ENCODE results near the gene POLG2. TPM values are rescaled to one million over a fixed set of nuclear protein-coding genes. Genes with fewer than 3 reads are reported as not detected.

POLG2 gene
- total and polyA plus RNA-seq, 4 donors: 3.0 to 8.0 (median 6.6) TPM

GRCh38 chr17:64500862-64501765, 4.3 kb upstream of the POLG2 start:
- Histone ChIP-seq H3K9ac (ENCODE audit: low read depth in 1 of 2, low read length in 2 of 2) (no peak overlapping the region), H3K4me1 (ENCODE audit: control insufficient read depth in 4 of 4, insufficient read depth in 4 of 4, low read length in 3 of 4) (peaks cover 5 to 64% (median 49%) of the 10 kb centered on the region in 4 donors), H3K4me3 (ENCODE audit: low read depth in 1 of 3, low read length in 3 of 3) (no peak overlapping the region), H3K36me3 (ENCODE audit: control insufficient read depth in 4 of 4, insufficient read depth in 3 of 4, low read depth in 1 of 4, low read length in 3 of 4) (peaks cover 12 to 70% (median 59%) of the 10 kb centered on the region in 4 donors), H3K27ac (ENCODE audit: low read depth in 1 of 2, low read length in 2 of 2) (no peak overlapping the region), H3K27me3 (ENCODE audit: control insufficient read depth in 4 of 4, insufficient read depth in 4 of 4, low read length in 3 of 4) (no peaks in the 10 kb centered on the region), H3K9me3 (ENCODE audit: control insufficient read depth in 4 of 4, low read length in 3 of 4) (no peaks in the 10 kb centered on the region)
- TF ChIP-seq GABPA (IDR thresholded peaks at IDR 0.05 in 1 of 2, conservative IDR thresholded peaks at IDR 0.05 in 1 of 2) (no peak), RXRA (IDR thresholded peaks at IDR 0.05) (no peak), NR2F2 (IDR thresholded peaks at IDR 0.05) (no peak), HNF4A (conservative IDR thresholded peaks at IDR 0.05) (no peak), RAD21 (IDR thresholded peaks at IDR 0.05) (no peak), HNF4G (IDR thresholded peaks at IDR 0.05) (no peak)
- TF ChIP-seq, protein P1, sequence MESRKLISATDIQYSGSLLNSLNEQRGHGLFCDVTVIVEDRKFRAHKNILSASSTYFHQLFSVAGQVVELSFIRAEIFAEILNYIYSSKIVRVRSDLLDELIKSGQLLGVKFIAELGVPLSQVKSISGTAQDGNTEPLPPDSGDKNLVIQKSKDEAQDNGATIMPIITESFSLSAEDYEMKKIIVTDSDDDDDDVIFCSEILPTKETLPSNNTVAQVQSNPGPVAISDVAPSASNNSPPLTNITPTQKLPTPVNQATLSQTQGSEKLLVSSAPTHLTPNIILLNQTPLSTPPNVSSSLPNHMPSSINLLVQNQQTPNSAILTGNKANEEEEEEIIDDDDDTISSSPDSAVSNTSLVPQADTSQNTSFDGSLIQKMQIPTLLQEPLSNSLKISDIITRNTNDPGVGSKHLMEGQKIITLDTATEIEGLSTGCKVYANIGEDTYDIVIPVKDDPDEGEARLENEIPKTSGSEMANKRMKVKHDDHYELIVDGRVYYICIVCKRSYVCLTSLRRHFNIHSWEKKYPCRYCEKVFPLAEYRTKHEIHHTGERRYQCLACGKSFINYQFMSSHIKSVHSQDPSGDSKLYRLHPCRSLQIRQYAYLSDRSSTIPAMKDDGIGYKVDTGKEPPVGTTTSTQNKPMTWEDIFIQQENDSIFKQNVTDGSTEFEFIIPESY (IDR thresholded peaks at IDR 0.05): no peak
- TF ChIP-seq, protein P2, sequence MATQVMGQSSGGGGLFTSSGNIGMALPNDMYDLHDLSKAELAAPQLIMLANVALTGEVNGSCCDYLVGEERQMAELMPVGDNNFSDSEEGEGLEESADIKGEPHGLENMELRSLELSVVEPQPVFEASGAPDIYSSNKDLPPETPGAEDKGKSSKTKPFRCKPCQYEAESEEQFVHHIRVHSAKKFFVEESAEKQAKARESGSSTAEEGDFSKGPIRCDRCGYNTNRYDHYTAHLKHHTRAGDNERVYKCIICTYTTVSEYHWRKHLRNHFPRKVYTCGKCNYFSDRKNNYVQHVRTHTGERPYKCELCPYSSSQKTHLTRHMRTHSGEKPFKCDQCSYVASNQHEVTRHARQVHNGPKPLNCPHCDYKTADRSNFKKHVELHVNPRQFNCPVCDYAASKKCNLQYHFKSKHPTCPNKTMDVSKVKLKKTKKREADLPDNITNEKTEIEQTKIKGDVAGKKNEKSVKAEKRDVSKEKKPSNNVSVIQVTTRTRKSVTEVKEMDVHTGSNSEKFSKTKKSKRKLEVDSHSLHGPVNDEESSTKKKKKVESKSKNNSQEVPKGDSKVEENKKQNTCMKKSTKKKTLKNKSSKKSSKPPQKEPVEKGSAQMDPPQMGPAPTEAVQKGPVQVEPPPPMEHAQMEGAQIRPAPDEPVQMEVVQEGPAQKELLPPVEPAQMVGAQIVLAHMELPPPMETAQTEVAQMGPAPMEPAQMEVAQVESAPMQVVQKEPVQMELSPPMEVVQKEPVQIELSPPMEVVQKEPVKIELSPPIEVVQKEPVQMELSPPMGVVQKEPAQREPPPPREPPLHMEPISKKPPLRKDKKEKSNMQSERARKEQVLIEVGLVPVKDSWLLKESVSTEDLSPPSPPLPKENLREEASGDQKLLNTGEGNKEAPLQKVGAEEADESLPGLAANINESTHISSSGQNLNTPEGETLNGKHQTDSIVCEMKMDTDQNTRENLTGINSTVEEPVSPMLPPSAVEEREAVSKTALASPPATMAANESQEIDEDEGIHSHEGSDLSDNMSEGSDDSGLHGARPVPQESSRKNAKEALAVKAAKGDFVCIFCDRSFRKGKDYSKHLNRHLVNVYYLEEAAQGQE (IDR thresholded peaks at IDR 0.05): no peak
- DNase-seq (ENCODE audit: low spot score): no peak
- WGBS: 88% methylated on average over 11 of the region's 11 CpGs

- Histone ChIP-seq H3K9ac (ENCODE audit: low read depth in 1 of 2, low read length in 2 of 2) (no peak overlapping the region), H3K9me3 (ENCODE audit: control insufficient read depth in 4 of 4, low read length in 3 of 4) (no peaks in the 10 kb centered on the region), H3K4me3 (ENCODE audit: low read depth in 1 of 3, low read length in 3 of 3) (no peak overlapping the region), H3K27ac (ENCODE audit: low read depth in 1 of 2, low read length in 2 of 2) (no peak overlapping the region), H3K27me3 (ENCODE audit: control insufficient read depth in 4 of 4, insufficient read depth in 4 of 4, low read length in 3 of 4) (no peaks in the 10 kb centered on the region), H3K36me3 (ENCODE audit: control insufficient read depth in 4 of 4, insufficient read depth in 3 of 4, low read depth in 1 of 4, low read length in 3 of 4) (peaks cover 12 to 70% (median 59%) of the 10 kb centered on the region in 4 donors), H3K4me1 (ENCODE audit: control insufficient read depth in 4 of 4, insufficient read depth in 4 of 4, low read length in 3 of 4) (peaks cover 10 to 69% (median 55%) of the 10 kb centered on the region in 4 donors)
- WGBS: 95% methylated on average over 8 of the region's 8 CpGs
- no peak for DNase-seq (ENCODE audit: low spot score)
- TF ChIP-seq FOXA1 (IDR thresholded peaks at IDR 0.05) (no peak), HNF4A (conservative IDR thresholded peaks at IDR 0.05) (no peak), GABPA (IDR thresholded peaks at IDR 0.05 in 1 of 2, conservative IDR thresholded peaks at IDR 0.05 in 1 of 2) (no peak), EGR1 (IDR thresholded peaks at IDR 0.05; ENCODE audit: low read depth in 2 of 2) (no peak), SP1 (IDR thresholded peaks at IDR 0.05) (no peak), TAF1 (conservative IDR thresholded peaks at IDR 0.05) (no peak), RAD21 (IDR thresholded peaks at IDR 0.05) (no peak), FOXA2 (IDR thresholded peaks at IDR 0.05) (no peak), NR2F2 (IDR thresholded peaks at IDR 0.05) (no peak), HNF4G (IDR thresholded peaks at IDR 0.05) (no peak)
- TF ChIP-seq, protein P3, sequence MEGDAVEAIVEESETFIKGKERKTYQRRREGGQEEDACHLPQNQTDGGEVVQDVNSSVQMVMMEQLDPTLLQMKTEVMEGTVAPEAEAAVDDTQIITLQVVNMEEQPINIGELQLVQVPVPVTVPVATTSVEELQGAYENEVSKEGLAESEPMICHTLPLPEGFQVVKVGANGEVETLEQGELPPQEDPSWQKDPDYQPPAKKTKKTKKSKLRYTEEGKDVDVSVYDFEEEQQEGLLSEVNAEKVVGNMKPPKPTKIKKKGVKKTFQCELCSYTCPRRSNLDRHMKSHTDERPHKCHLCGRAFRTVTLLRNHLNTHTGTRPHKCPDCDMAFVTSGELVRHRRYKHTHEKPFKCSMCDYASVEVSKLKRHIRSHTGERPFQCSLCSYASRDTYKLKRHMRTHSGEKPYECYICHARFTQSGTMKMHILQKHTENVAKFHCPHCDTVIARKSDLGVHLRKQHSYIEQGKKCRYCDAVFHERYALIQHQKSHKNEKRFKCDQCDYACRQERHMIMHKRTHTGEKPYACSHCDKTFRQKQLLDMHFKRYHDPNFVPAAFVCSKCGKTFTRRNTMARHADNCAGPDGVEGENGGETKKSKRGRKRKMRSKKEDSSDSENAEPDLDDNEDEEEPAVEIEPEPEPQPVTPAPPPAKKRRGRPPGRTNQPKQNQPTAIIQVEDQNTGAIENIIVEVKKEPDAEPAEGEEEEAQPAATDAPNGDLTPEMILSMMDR (IDR thresholded peaks at IDR 0.05; ENCODE audit: low read depth, low read length, missing input control): no peak
- TF ChIP-seq, protein P4, sequence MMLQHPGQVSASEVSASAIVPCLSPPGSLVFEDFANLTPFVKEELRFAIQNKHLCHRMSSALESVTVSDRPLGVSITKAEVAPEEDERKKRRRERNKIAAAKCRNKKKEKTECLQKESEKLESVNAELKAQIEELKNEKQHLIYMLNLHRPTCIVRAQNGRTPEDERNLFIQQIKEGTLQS (IDR thresholded peaks at IDR 0.05): no peak
- TF ChIP-seq, protein P2 (IDR thresholded peaks at IDR 0.05): no peak
- TF ChIP-seq, protein P1 (IDR thresholded peaks at IDR 0.05): no peak
- TF ChIP-seq, protein P5, sequence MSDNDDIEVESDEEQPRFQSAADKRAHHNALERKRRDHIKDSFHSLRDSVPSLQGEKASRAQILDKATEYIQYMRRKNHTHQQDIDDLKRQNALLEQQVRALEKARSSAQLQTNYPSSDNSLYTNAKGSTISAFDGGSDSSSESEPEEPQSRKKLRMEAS (IDR thresholded peaks at IDR 0.05): no peak
Observed at GRCh38 chr17:64500487-64500859, 3.6 kb upstream of the POLG2 start.

Data from liver (tissue), 9 donors.